ENCODE measurements around the gene PROCR. TPM values are rescaled to one million over a fixed set of nuclear protein-coding genes. Genes with fewer than 3 reads are reported as not detected.

The PROCR gene
- total and polyA plus RNA-seq, 10 of the 15 experiments (the other 5 are each of a cell fraction or from before 2014, with no cell fraction given) = 0.12 to 0.78 (median 0.35) TPM; not detected in 2

DNA sequence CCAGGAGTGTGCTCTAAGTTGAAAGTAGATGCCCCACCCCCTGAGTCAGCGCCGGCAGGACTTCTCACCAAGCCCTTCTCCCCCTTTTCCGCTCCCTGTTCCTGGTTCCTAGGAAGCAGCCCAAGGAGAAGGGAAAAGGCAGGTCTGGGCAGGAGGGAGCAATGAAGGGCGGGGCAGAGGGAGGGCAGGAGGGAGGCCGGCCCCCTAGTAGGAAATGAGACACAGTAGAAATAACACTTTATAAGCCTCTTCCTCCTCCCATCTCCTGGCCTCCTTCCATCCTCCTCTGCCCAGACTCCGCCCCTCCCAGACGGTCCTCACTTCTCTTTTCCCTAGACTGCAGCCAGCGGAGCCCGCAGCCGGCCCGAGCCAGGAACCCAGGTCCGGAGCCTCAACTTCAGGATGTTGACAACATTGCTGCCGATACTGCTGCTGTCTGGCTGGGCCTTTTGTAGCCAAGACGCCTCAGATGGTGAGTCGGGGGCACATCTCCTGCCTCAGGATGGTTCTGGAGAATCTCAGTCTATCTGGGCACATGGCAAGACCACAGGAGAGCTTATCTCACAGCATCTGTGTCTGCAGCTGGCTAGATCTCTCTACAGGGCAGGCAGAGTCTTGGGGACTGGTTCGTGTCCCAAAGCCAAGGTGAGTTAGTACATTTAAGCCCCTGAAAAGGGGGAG, at the start of gene PROCR (continued):
- TF ChIP-seq, protein P1, sequence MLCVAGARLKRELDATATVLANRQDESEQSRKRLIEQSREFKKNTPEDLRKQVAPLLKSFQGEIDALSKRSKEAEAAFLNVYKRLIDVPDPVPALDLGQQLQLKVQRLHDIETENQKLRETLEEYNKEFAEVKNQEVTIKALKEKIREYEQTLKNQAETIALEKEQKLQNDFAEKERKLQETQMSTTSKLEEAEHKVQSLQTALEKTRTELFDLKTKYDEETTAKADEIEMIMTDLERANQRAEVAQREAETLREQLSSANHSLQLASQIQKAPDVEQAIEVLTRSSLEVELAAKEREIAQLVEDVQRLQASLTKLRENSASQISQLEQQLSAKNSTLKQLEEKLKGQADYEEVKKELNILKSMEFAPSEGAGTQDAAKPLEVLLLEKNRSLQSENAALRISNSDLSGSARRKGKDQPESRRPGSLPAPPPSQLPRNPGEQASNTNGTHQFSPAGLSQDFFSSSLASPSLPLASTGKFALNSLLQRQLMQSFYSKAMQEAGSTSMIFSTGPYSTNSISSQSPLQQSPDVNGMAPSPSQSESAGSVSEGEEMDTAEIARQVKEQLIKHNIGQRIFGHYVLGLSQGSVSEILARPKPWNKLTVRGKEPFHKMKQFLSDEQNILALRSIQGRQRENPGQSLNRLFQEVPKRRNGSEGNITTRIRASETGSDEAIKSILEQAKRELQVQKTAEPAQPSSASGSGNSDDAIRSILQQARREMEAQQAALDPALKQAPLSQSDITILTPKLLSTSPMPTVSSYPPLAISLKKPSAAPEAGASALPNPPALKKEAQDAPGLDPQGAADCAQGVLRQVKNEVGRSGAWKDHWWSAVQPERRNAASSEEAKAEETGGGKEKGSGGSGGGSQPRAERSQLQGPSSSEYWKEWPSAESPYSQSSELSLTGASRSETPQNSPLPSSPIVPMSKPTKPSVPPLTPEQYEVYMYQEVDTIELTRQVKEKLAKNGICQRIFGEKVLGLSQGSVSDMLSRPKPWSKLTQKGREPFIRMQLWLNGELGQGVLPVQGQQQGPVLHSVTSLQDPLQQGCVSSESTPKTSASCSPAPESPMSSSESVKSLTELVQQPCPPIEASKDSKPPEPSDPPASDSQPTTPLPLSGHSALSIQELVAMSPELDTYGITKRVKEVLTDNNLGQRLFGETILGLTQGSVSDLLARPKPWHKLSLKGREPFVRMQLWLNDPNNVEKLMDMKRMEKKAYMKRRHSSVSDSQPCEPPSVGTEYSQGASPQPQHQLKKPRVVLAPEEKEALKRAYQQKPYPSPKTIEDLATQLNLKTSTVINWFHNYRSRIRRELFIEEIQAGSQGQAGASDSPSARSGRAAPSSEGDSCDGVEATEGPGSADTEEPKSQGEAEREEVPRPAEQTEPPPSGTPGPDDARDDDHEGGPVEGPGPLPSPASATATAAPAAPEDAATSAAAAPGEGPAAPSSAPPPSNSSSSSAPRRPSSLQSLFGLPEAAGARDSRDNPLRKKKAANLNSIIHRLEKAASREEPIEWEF (IDR thresholded peaks at IDR 0.05; ENCODE audit: insufficient replicate concordance, low read depth, low read length) = no peak
- TF ChIP-seq JUND (IDR thresholded peaks at IDR 0.05; ENCODE audit: low read depth, low read length) (no peak), NFIC (IDR thresholded peaks at IDR 0.05; ENCODE audit: low read depth, low read length) (no peak), ETV6 (conservative IDR thresholded peaks at IDR 0.05 in 1 of 2, IDR thresholded peaks at IDR 0.05 in 1 of 2; ENCODE audit: borderline replicate concordance in 1 of 2, low read depth in 1 of 2) (no peak), ZZZ3 (IDR thresholded peaks at IDR 0.05; ENCODE audit: control insufficient read depth, insufficient read length, low read depth) (no peak)

Data from GM12878 (cell line).